Transverse colon (tissue), 4 donors: Measurements from ENCODE around the gene OBP2B. TPM values are rescaled to one million over a fixed set of nuclear protein-coding genes. Genes with fewer than 3 reads are reported as not detected.

Experiments
- DNase-seq: peaks from one replicate; pipeline ENCODE4 v3.0.0-alpha.2; 2019
- H3K27ac ChIP-seq, 4 donors: fragments of 200-600 bp; sonication (generic); 2 replicates each; pipeline ENCODE4 v1.5.1; 2016 to 2018; ENCODE audit warnings: inconsistent platforms in 4 of 4
- H3K27me3 ChIP-seq: fragments of 200-600 bp; sonication (generic); 2 replicates; pipeline ENCODE4 v1.5.1; 2017; ENCODE audit warnings: inconsistent platforms
- H3K36me3 ChIP-seq, 4 donors: fragments of 200-600 bp; sonication (generic); 2 replicates each; pipeline ENCODE4 v1.5.1; 2017 to 2019; ENCODE audit warnings: inconsistent platforms in 4 of 4
- H3K4me1 ChIP-seq, 4 donors: fragments of 200-600 bp; sonication (generic); 2 replicates each; pipeline ENCODE4 v1.5.1; 2017 to 2020; ENCODE audit warnings: inconsistent platforms in 4 of 4
- H3K4me3 ChIP-seq, 4 donors: fragments of 200-600 bp; sonication (generic); 1 replicate in 1 of 4; 2 replicates in 3 of 4; pipeline versions ENCODE4 v1.5.1 to v1.6.1; 2017 to 2019; ENCODE audit warnings: inconsistent platforms in 4 of 4
- H3K9me3 ChIP-seq, 2 donors: fragments of 200-600 bp; sonication (generic); 2 replicates each; pipeline ENCODE4 v1.5.1; 2017 to 2019; ENCODE audit warnings: inconsistent platforms in 2 of 2
- CTCF ChIP-seq, 5 experiments: fragments of 200-600 bp in 3 of 5; fragments of 450-650 bp in 2 of 5; sonication (generic) in 3 of 5; IDR thresholded peaks; 1 replicate in 2 of 5; 2 replicates in 3 of 5; pipeline ENCODE4 v1.5.1; 2016 to 2017; ENCODE audit warnings: antibody characterized with exemption in 5 of 5, inconsistent platforms in 3 of 5, mild to moderate bottlenecking in 2 of 5, moderate library complexity in 1 of 5
- EP300 ChIP-seq: sonication (generic); formaldehyde crosslinking; IDR thresholded peaks from one replicate; pipeline ENCODE4 v1.6.1; 2017; ENCODE audit warnings: antibody characterized with exemption, low read depth
- POLR2A ChIP-seq: fragments of 450-650 bp; IDR thresholded peaks from one replicate; pipeline ENCODE4 v1.6.1; 2016; ENCODE audit warnings: antibody characterized with exemption, mild to moderate bottlenecking, moderate library complexity
- POLR2AphosphoS5 ChIP-seq, 3 donors: sonication (generic); formaldehyde crosslinking; IDR thresholded peaks; one replicate each; pipeline ENCODE4 v1.6.1; 2016; ENCODE audit warnings: antibody characterized with exemption in 3 of 3
- WGBS, 2 donors: methylation state at CpG; one replicate each; pipeline ENCODE4 v1.1.5; 2018; ENCODE audit warnings: low coverage in 1 of 2; 5-methylcytosine and 5-hydroxymethylcytosine counted together
- in situ Hi-C, 4 donors: fragments of 200-750 bp; cut with MboI; loops; one replicate each; pipeline versions ENCODE4 v1.15.0 to v1.15.1; 2017; ENCODE audit warnings: low sequenced_read_pairs in 3 of 4, low pct_ligation_motif_present in 1 of 4, low pct_unique_long_range_greater_than_20kb in 1 of 4
- intact Hi-C: fragments of 100-400 bp; cut with DNase I; formaldehyde crosslinking; loops from one replicate; pipeline ENCODE4 v1.15.1; 2023; ENCODE audit warnings: low total_unique reads
- total RNA-seq, 4 donors: library from RNA; depleted of rRNA; stranded (reverse); fragments of >200 nt; gene quantifications; one replicate each; pipeline ENCODE4 v1.1.0, GENCODE V29; 2016

Gene OBP2B
- total RNA-seq, 4 donors from 2014 or later: not detected

GRCh38 chr9:133227242-133227860 lies 18.3 kb upstream of the OBP2B start:
- Histone ChIP-seq H3K36me3 (no peaks in the 10 kb centered on the region), H3K4me1 (peaks cover 0 to 6% (median 5%) of the 10 kb centered on the region in 4 donors), H3K27me3 (peaks cover 3% of the 10 kb centered on the region), H3K9me3 (no peaks in the 10 kb centered on the region), H3K4me3 (no peak overlapping the region), H3K27ac (no peak overlapping the region)
- TF ChIP-seq CTCF (IDR thresholded peaks at IDR 0.05): no peak
- TF ChIP-seq POLR2AphosphoS5 (IDR thresholded peaks at IDR 0.05): no peak
- TF ChIP-seq POLR2A: no peak
- no peak for TF ChIP-seq EP300
- in situ Hi-C loops (no loop called here), intact Hi-C loops (no loop called here)
- 81% methylated on average over 11 of the region's 11 CpGs; no CpG with 5 or more reads in 1 of the 2 donors for WGBS, 2 donors
- DNase-seq: no peak

- intact Hi-C loops (no loop called here), in situ Hi-C loops (no loop called here)
- TF ChIP-seq EP300 (no peak), POLR2AphosphoS5 (IDR thresholded peaks at IDR 0.05) (no peak), CTCF (IDR thresholded peaks at IDR 0.05) (no peak), POLR2A (no peak)
- Histone ChIP-seq H3K4me1 (peaks cover 0 to 2% (median under 1%) of the 10 kb centered on the region in 4 donors), H3K27ac (no peak overlapping the region), H3K27me3 (peaks cover 3% of the 10 kb centered on the region), H3K9me3 (no peaks in the 10 kb centered on the region), H3K36me3 (no peaks in the 10 kb centered on the region), H3K4me3 (no peak overlapping the region)
- 87% methylated on average over 23 of the region's 25 CpGs; no CpG with 5 or more reads in 1 of the 2 donors for WGBS, 2 donors
- DNase-seq: no peak
Observed at GRCh38 chr9:133226219-133227171, 17.4 kb upstream of the OBP2B start.

- TF ChIP-seq POLR2A: no peak
- TF ChIP-seq EP300: no peak
- TF ChIP-seq CTCF (IDR thresholded peaks at IDR 0.05): no peak
- TF ChIP-seq POLR2AphosphoS5 (IDR thresholded peaks at IDR 0.05): no peak
- peaks cover 3% of the 10 kb centered on the region for H3K27me3 ChIP-seq
- H3K4me3 ChIP-seq: no peak overlapping the region
- 84% methylated on average over 38 of the region's 38 CpGs; no CpG with 5 or more reads in 1 of the 2 donors for WGBS, 2 donors
- H3K9me3 ChIP-seq: no peaks in the 10 kb centered on the region
- no peak for DNase-seq
- H3K27ac ChIP-seq: no peak overlapping the region
- peaks cover 0 to 2% (median 0%) of the 10 kb centered on the region in 4 donors for H3K4me1 ChIP-seq
- intact Hi-C loops: no loop called here
- H3K36me3 ChIP-seq: no peaks in the 10 kb centered on the region
- in situ Hi-C loops: no loop called here
Observed at GRCh38 chr9:133225171-133226011, 16.3 kb upstream of the OBP2B start.
